Measurements from ENCODE around the gene SON.
A peak's percentile ranks its signal among the peaks of the same experiment; 100 is the strongest.
"Not testable (repeated sequence)": the region's sequence is repeated elsewhere in the genome, so short reads cannot be mapped to it uniquely, and the experiment has no call there.

SON gene

GRCh38 chr21:33611006-33611744 lies 68.3 kb downstream of the SON start:
- Histone ChIP-seq H2AFZ (ENCODE audit: low read length) (no peak overlapping the region), H3K14ac (ENCODE audit: low read length) (no peak overlapping the region), H2BK12ac (ENCODE audit: low read length) (no peak overlapping the region), H3K27me3 (ENCODE audit: control insufficient read depth in 3 of 3, insufficient read depth in 3 of 3, low read depth in 1 of 3, low read length in 3 of 3) (no peaks in the 10 kb centered on the region), H3K23ac (ENCODE audit: low read depth, low read length, poor library complexity) (no peak overlapping the region), H4K8ac (ENCODE audit: low read depth, low read length) (no peak overlapping the region), H4K91ac (ENCODE audit: low read depth, low read length, poor library complexity) (no peak overlapping the region), H3K9ac (ENCODE audit: low read depth, low read length, poor library complexity) (no peak overlapping the region), H3K27ac (replicated peaks; ENCODE audit: low read length) (no peak overlapping the region), H2AK5ac (ENCODE audit: low read depth, low read length) (no peak overlapping the region), H2BK120ac (ENCODE audit: low read depth, low read length) (no peak overlapping the region), H3K36me3 (replicated peaks in 1 of 2; ENCODE audit: control insufficient read depth in 2 of 2, insufficient read depth in 2 of 2, low read length in 2 of 2) (peaks cover 4 to 76% of the 10 kb centered on the region in 2 donors), H2BK15ac (ENCODE audit: low read length) (no peak overlapping the region), H3K79me1 (ENCODE audit: low read depth, low read length) (no peaks in the 10 kb centered on the region), H2BK5ac (ENCODE audit: low read length) (no peak overlapping the region), H3K9me3 (replicated peaks in 1 of 2; ENCODE audit: control insufficient read depth in 2 of 2, insufficient read depth in 1 of 2, low read depth in 1 of 2, low read length in 2 of 2) (no peaks in the 10 kb centered on the region), H3K4me2 (ENCODE audit: insufficient read depth, low read length, poor library complexity, severe bottlenecking) (no peak overlapping the region), H3K4ac (ENCODE audit: low read length) (no peak overlapping the region), H3K18ac (ENCODE audit: low read length) (no peak overlapping the region), H3K4me3 (ENCODE audit: low read length in 2 of 2) (no peak overlapping the region), H3K4me1 (ENCODE audit: control insufficient read depth in 2 of 2, insufficient read depth in 1 of 2, low read depth in 1 of 2, low read length in 2 of 2) (no peaks in the 10 kb centered on the region)
- WGBS, 2 donors (ENCODE audit: extremely low coverage in 2 of 2, insufficient read length in 2 of 2, insufficient replicate concordance in 1 of 2) = no CpG with 5 or more reads among the region's 7 CpGs
- no peak for DNase-seq (ENCODE audit: low spot score)

GRCh38 chr21:33617565-33617964 lies 74.7 kb downstream of the SON start:
- not testable (repeated sequence) for H3K4me3 ChIP-seq (ENCODE audit: low read length in 2 of 2); H3K4ac ChIP-seq (ENCODE audit: low read length); H2BK5ac ChIP-seq (ENCODE audit: low read length); H4K91ac ChIP-seq (ENCODE audit: low read depth, low read length, poor library complexity); H2AFZ ChIP-seq (ENCODE audit: low read length); H2BK12ac ChIP-seq (ENCODE audit: low read length); H2BK120ac ChIP-seq (ENCODE audit: low read depth, low read length); H3K23ac ChIP-seq (ENCODE audit: low read depth, low read length, poor library complexity); H3K14ac ChIP-seq (ENCODE audit: low read length); H3K27ac ChIP-seq (replicated peaks; ENCODE audit: low read length); H3K79me1 ChIP-seq (ENCODE audit: low read depth, low read length); H2BK15ac ChIP-seq (ENCODE audit: low read length); H3K4me1 ChIP-seq (ENCODE audit: control insufficient read depth in 2 of 2, insufficient read depth in 1 of 2, low read depth in 1 of 2, low read length in 2 of 2); H3K18ac ChIP-seq (ENCODE audit: low read length); H3K27me3 ChIP-seq (ENCODE audit: control insufficient read depth in 3 of 3, insufficient read depth in 3 of 3, low read depth in 1 of 3, low read length in 3 of 3); H3K9me3 ChIP-seq (replicated peaks in 1 of 2; ENCODE audit: control insufficient read depth in 2 of 2, insufficient read depth in 1 of 2, low read depth in 1 of 2, low read length in 2 of 2); DNase-seq (ENCODE audit: low spot score); H3K9ac ChIP-seq (ENCODE audit: low read depth, low read length, poor library complexity); H3K4me2 ChIP-seq (ENCODE audit: insufficient read depth, low read length, poor library complexity, severe bottlenecking); H2AK5ac ChIP-seq (ENCODE audit: low read depth, low read length); H4K8ac ChIP-seq (ENCODE audit: low read depth, low read length)
- H3K36me3 ChIP-seq (replicated peaks in 1 of 2; ENCODE audit: control insufficient read depth in 2 of 2, insufficient read depth in 2 of 2, low read length in 2 of 2) = peaks cover 7 to 78% of the 10 kb centered on the region in 2 donors
- no CpG with 5 or more reads among the region's 11 CpGs for WGBS, 2 donors (ENCODE audit: extremely low coverage in 2 of 2, insufficient read length in 2 of 2, insufficient replicate concordance in 1 of 2)

GRCh38 chr21:33618407-33618806 lies 75.6 kb downstream of the SON start:
- DNase-seq (ENCODE audit: low spot score) = no peak
- WGBS, 2 donors (ENCODE audit: extremely low coverage in 2 of 2, insufficient read length in 2 of 2, insufficient replicate concordance in 1 of 2) = no CpG with 5 or more reads among the region's 2 CpGs
- Histone ChIP-seq H3K36me3 (replicated peaks in 1 of 2; ENCODE audit: control insufficient read depth in 2 of 2, insufficient read depth in 2 of 2, low read length in 2 of 2) (peaks cover 5 to 75% of the 10 kb centered on the region in 2 donors), H4K91ac (ENCODE audit: low read depth, low read length, poor library complexity) (no peak overlapping the region), H3K23ac (ENCODE audit: low read depth, low read length, poor library complexity) (no peak overlapping the region), H3K27ac (replicated peaks; ENCODE audit: low read length) (peak overlapping the region; percentile 73), H3K18ac (ENCODE audit: low read length) (no peak overlapping the region), H3K27me3 (ENCODE audit: control insufficient read depth in 3 of 3, insufficient read depth in 3 of 3, low read depth in 1 of 3, low read length in 3 of 3) (no peaks in the 10 kb centered on the region), H3K4me3 (ENCODE audit: low read length in 2 of 2) (no peak overlapping the region), H3K9me3 (replicated peaks in 1 of 2; ENCODE audit: control insufficient read depth in 2 of 2, insufficient read depth in 1 of 2, low read depth in 1 of 2, low read length in 2 of 2) (peaks cover 0 to 1% of the 10 kb centered on the region in 2 donors), H2AK5ac (ENCODE audit: low read depth, low read length) (no peak overlapping the region), H2BK12ac (ENCODE audit: low read length) (no peak overlapping the region), H3K4me1 (ENCODE audit: control insufficient read depth in 2 of 2, insufficient read depth in 1 of 2, low read depth in 1 of 2, low read length in 2 of 2) (peaks cover 4 to 7% of the 10 kb centered on the region in 2 donors), H3K9ac (ENCODE audit: low read depth, low read length, poor library complexity) (no peak overlapping the region), H3K4me2 (ENCODE audit: insufficient read depth, low read length, poor library complexity, severe bottlenecking) (no peak overlapping the region), H3K79me1 (ENCODE audit: low read depth, low read length) (no peaks in the 10 kb centered on the region), H2BK15ac (ENCODE audit: low read length) (no peak overlapping the region), H4K8ac (ENCODE audit: low read depth, low read length) (no peak overlapping the region), H2BK120ac (ENCODE audit: low read depth, low read length) (no peak overlapping the region), H3K14ac (ENCODE audit: low read length) (no peak overlapping the region), H2AFZ (ENCODE audit: low read length) (no peak overlapping the region), H3K4ac (ENCODE audit: low read length) (no peak overlapping the region), H2BK5ac (ENCODE audit: low read length) (no peak overlapping the region)

DNA sequence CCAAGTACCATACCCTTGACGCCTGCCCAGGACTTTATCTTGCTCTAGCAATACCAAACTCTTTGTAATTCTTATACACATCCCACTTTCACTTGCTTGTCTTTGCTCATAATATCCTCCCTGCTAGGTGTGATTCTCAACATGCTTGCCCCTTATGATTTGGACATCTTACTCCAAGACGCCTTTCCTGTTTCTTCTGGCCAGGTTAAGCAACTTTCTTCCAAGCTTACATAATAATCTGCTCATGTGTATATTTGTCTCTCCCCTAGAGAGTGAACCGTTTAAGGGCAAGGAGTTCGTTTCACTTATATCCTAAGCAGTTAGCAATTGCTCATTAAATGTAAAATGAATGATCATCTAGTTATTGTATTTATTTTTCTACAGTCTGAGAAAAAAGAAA lies 76.9 kb downstream of the SON start:
- H3K4ac ChIP-seq (ENCODE audit: low read length) = no peak overlapping the region
- H3K4me1 ChIP-seq (ENCODE audit: control insufficient read depth in 2 of 2, insufficient read depth in 1 of 2, low read depth in 1 of 2, low read length in 2 of 2) = peaks cover 4 to 7% of the 10 kb centered on the region in 2 donors
- H3K27ac ChIP-seq (replicated peaks; ENCODE audit: low read length) = no peak overlapping the region
- H4K91ac ChIP-seq (ENCODE audit: low read depth, low read length, poor library complexity) = no peak overlapping the region
- no peak overlapping the region for H2AFZ ChIP-seq (ENCODE audit: low read length)
- no peak overlapping the region for H3K4me3 ChIP-seq (ENCODE audit: low read length in 2 of 2)
- DNase-seq (ENCODE audit: low spot score) = no peak
- H4K8ac ChIP-seq (ENCODE audit: low read depth, low read length) = no peak overlapping the region
- H3K9me3 ChIP-seq (replicated peaks in 1 of 2; ENCODE audit: control insufficient read depth in 2 of 2, insufficient read depth in 1 of 2, low read depth in 1 of 2, low read length in 2 of 2) = peaks cover 0 to 1% of the 10 kb centered on the region in 2 donors
- H2AK5ac ChIP-seq (ENCODE audit: low read depth, low read length) = no peak overlapping the region
- H2BK120ac ChIP-seq (ENCODE audit: low read depth, low read length) = no peak overlapping the region
- no peak overlapping the region for H2BK12ac ChIP-seq (ENCODE audit: low read length)
- no peak overlapping the region for H3K18ac ChIP-seq (ENCODE audit: low read length)
- H3K9ac ChIP-seq (ENCODE audit: low read depth, low read length, poor library complexity) = no peak overlapping the region
- no peak overlapping the region for H3K4me2 ChIP-seq (ENCODE audit: insufficient read depth, low read length, poor library complexity, severe bottlenecking)
- H2BK15ac ChIP-seq (ENCODE audit: low read length) = no peak overlapping the region
- H3K36me3 ChIP-seq (replicated peaks in 1 of 2; ENCODE audit: control insufficient read depth in 2 of 2, insufficient read depth in 2 of 2, low read length in 2 of 2) = peaks cover 3 to 78% of the 10 kb centered on the region in 2 donors
- no CpG with 5 or more reads among the region's 4 CpGs for WGBS, 2 donors (ENCODE audit: extremely low coverage in 2 of 2, insufficient read length in 2 of 2, insufficient replicate concordance in 1 of 2)
- H3K27me3 ChIP-seq (ENCODE audit: control insufficient read depth in 3 of 3, insufficient read depth in 3 of 3, low read depth in 1 of 3, low read length in 3 of 3) = no peaks in the 10 kb centered on the region
- H3K23ac ChIP-seq (ENCODE audit: low read depth, low read length, poor library complexity) = no peak overlapping the region
- H2BK5ac ChIP-seq (ENCODE audit: low read length) = no peak overlapping the region
- H3K79me1 ChIP-seq (ENCODE audit: low read depth, low read length) = no peaks in the 10 kb centered on the region
- H3K14ac ChIP-seq (ENCODE audit: low read length) = no peak overlapping the region
